ENCODE results near the gene FRRS1. TPM values are rescaled to one million over a fixed set of nuclear protein-coding genes. Genes with fewer than 3 reads are reported as not detected.

FRRS1 gene
- total RNA-seq, 6 experiments from 2014 or later: 19.6 to 44.0 (median 31.4) TPM

DNA sequence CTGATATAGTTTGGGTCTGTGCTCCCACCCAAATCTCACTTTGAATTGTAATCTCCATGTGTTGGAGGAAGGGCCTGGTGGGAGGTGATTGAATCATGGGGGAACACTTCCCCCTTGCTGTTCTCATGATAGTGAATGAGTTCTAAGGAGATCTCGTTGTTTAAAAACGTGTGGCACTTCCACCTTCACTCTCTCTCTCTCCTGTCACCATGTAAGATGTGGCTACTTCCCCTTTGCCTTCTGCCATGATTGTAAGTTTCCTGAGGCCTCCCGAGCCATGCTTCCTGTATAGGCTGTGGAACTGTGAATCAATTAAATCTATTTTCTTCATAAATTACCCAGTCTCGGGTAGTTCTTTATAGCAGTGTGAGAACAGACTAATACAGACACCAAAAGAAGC is 40.4 kb downstream of the FRRS1 start:
- Histone ChIP-seq H3K4me1 (peaks cover 0 to 23% (median 1%) of the 10 kb centered on the region in 4 donors), H3K4me3 (no peak overlapping the region), H3K9me3 (no peaks in the 10 kb centered on the region), H3K27me3 (no peaks in the 10 kb centered on the region), H3K27ac (no peak overlapping the region), H3K36me3 (peaks cover 0 to 41% (median 7%) of the 10 kb centered on the region in 4 donors)
- intact Hi-C loops (cut with DNase I): no loop called here
- WGBS (ENCODE audit: insufficient coverage, low coverage, low lambda C conversion rate, missing lambda C conversion rate): 50% methylated on average over 3 of the region's 4 CpGs
- TF ChIP-seq POLR2A (IDR thresholded peaks at IDR 0.05) (no peak), CTCF (IDR thresholded peaks at IDR 0.05) (no peak)
- ATAC-seq: no peak
- DNase-seq: no peak

DNA sequence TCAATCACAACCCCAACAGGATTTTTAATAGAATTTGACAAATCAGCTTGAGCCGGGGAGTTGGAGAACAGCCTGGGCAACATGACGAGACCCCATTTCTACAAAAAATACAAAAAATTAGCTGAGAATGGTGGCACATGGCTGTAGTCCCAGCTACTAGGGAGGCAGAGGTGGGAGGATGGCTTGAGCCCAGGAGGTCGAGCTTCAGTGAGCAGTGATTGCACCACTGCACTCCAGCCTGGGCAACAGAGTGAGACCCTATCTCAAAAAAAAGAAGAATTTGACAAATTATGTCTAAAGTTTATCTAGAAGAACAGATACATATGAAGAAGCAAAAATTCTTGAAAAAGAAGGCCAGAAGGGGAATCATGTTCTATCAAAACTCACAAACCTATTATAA is 43.2 kb downstream of the FRRS1 start:
- Histone ChIP-seq H3K4me3 (no peak overlapping the region), H3K27me3 (no peaks in the 10 kb centered on the region), H3K9me3 (no peaks in the 10 kb centered on the region), H3K27ac (no peak overlapping the region), H3K36me3 (peaks cover 0 to 39% (median 11%) of the 10 kb centered on the region in 4 donors), H3K4me1 (peaks cover 0 to 22% (median 1%) of the 10 kb centered on the region in 4 donors)
- WGBS (ENCODE audit: insufficient coverage, low coverage, low lambda C conversion rate, missing lambda C conversion rate): 85% methylated on average over 3 of the region's 3 CpGs
- ATAC-seq (no peak), DNase-seq (no peak)
- TF ChIP-seq CTCF (IDR thresholded peaks at IDR 0.05): no peak
- no peak for TF ChIP-seq POLR2A (IDR thresholded peaks at IDR 0.05)
- intact Hi-C loops (cut with DNase I): no loop called here

DNA sequence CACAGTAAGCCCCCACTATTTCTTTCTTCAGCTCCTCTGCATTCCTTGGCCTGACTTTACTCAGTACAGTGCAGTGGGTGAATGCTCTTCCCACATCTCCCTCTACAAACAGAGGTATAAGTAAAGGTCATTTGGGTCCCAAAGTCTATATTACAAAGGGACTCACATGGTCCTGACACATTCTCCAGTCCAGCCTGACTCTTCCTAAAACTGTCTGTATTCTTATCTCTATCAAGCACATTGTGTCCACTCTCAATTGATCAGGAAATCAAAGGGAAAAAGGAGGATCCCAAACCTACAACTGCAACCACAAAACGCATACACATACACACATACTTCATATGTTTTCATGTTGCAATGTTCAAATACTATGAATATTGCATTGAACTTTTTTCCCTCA is 49.4 kb downstream of the FRRS1 start:
- H3K4me3 ChIP-seq: no peak overlapping the region
- no peaks in the 10 kb centered on the region for H3K4me1 ChIP-seq
- H3K27me3 ChIP-seq: no peaks in the 10 kb centered on the region
- peaks cover 0 to 75% (median 25%) of the 10 kb centered on the region in 4 donors for H3K36me3 ChIP-seq
- 71% methylated on average over 1 of the region's 1 CpG for WGBS (ENCODE audit: insufficient coverage, low coverage, low lambda C conversion rate, missing lambda C conversion rate)
- TF ChIP-seq POLR2A (IDR thresholded peaks at IDR 0.05) (no peak), CTCF (IDR thresholded peaks at IDR 0.05) (no peak)
- no peak overlapping the region for H3K27ac ChIP-seq
- DNase-seq (no peak), ATAC-seq (no peak)
- intact Hi-C loops (cut with DNase I): no loop called here
- H3K9me3 ChIP-seq: no peaks in the 10 kb centered on the region

DNA sequence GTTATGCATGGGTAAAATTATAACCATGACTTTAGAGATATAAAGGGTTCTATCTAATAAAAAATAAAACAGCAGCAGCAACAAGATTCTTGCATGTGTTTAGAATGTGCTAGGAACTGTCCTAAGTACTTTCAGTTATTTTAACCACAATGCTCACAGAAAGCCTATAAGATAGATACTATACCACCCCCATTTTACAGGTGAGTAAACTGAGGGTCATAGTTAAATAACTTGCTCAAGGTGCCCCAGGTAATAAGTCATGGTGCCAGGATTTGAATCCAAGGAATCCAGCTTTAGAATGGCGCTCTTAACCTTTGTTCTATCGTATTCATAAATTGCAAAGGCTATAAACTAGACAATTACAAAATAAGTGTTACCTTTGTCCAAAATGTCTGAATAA is 53.4 kb downstream of the FRRS1 start:
- Histone ChIP-seq H3K9me3 (no peaks in the 10 kb centered on the region), H3K4me3 (no peak overlapping the region), H3K36me3 (peaks cover 0 to 96% (median 32%) of the 10 kb centered on the region in 4 donors), H3K4me1 (no peaks in the 10 kb centered on the region), H3K27me3 (no peaks in the 10 kb centered on the region), H3K27ac (no peak overlapping the region)
- intact Hi-C loops (cut with DNase I): no loop called here
- WGBS (ENCODE audit: insufficient coverage, low coverage, low lambda C conversion rate, missing lambda C conversion rate): 100% methylated on average over 2 of the region's 2 CpGs
- ATAC-seq (no peak), DNase-seq (no peak)
- TF ChIP-seq CTCF (IDR thresholded peaks at IDR 0.05): no peak

DNA sequence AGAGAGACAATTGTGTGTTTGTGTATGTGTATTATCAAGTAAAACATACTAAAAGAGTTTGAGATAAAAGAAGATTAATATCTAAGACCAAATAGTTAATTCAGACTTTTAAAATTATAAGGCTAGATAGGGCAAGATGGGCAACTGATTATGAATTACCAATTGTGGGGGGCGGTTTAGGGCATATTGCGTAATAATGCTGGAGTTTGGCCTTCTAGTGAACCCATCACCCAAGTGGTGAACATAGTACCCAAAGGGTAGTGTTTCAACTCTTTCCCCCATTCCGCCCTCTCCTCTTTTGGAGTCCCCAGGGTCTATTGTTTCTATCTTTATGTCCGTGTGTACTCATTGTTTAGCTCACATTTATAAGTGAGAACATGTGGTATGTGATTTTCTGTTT is 55.4 kb downstream of the FRRS1 start:
- Histone ChIP-seq H3K9me3 (no peaks in the 10 kb centered on the region), H3K4me3 (no peak overlapping the region), H3K36me3 (peaks cover 0 to 79% (median 25%) of the 10 kb centered on the region in 4 donors), H3K27me3 (no peaks in the 10 kb centered on the region), H3K4me1 (no peaks in the 10 kb centered on the region), H3K27ac (no peak overlapping the region)
- 87% methylated on average over 4 of the region's 4 CpGs for WGBS (ENCODE audit: insufficient coverage, low coverage, low lambda C conversion rate, missing lambda C conversion rate)
- ATAC-seq (no peak), DNase-seq (no peak)
- no peak for TF ChIP-seq CTCF (IDR thresholded peaks at IDR 0.05)
- TF ChIP-seq POLR2A (IDR thresholded peaks at IDR 0.05): no peak
- intact Hi-C loops (cut with DNase I): no loop called here

Data from right lobe of liver (tissue), 6 donors.